Fibroblast of mammary gland (primary cell): ENCODE results near the gene PTPRN2.
"Not testable (repeated sequence)": the region's sequence is repeated elsewhere in the genome, so short reads cannot be mapped to it uniquely, and the experiment has no call there.

Experiments used
- DNase-seq: peaks from one replicate; pipeline ENCODE4 v3.0.0-alpha.2; 2010; ENCODE audit warnings: low read depth
- H3K4me3 ChIP-seq: 2 replicates; pipeline ENCODE4 v1.5.1; 2011; ENCODE audit warnings: low read depth, mild to moderate bottlenecking, low read length, moderate library complexity; ENCODE audit not compliant: control insufficient read depth
- TF ChIP-seq, protein P1 (sequence below): conservative IDR thresholded peaks from 2 replicates; pipeline ENCODE4 v1.5.1; 2011; ENCODE audit warnings: low read depth, low read length, inconsistent platforms; ENCODE audit not compliant: control insufficient read depth, insufficient read depth

PTPRN2 gene

DNA sequence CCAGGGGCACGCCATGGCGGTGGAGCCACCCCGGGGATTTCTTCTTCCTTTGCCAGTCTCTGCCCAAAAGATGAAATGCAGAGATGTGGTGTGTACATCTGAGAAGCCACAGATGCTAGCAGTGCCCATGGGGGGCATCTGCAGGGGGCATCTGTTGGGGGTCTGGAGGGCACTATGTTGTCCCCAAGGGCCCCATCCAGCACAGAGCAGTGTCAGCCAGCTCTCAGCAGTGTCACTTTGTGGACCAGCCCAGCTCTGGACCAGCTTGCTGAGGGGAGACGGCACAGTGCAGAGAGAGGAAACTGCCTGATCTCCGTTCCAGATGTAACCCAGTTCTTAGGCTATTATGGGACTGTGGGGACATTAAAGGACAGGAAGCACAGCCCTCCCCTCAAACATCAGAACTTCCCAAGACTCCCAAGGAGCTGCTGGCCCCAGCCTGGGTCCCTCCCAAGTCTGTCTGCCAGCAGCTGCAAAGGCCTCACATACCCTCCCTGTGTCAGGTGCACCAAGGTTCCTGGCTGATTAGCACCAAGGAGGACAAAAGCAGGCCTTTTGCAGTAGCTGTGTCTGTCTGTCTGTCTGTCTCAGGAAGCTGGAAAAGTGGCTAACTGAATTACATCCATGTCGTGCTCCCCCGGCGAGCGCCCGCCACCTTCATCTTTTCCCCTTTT is 536.5 kb downstream of the PTPRN2 start:
- no peak for DNase-seq
- H3K4me3 ChIP-seq: no peak overlapping the region
- TF ChIP-seq, protein P1, sequence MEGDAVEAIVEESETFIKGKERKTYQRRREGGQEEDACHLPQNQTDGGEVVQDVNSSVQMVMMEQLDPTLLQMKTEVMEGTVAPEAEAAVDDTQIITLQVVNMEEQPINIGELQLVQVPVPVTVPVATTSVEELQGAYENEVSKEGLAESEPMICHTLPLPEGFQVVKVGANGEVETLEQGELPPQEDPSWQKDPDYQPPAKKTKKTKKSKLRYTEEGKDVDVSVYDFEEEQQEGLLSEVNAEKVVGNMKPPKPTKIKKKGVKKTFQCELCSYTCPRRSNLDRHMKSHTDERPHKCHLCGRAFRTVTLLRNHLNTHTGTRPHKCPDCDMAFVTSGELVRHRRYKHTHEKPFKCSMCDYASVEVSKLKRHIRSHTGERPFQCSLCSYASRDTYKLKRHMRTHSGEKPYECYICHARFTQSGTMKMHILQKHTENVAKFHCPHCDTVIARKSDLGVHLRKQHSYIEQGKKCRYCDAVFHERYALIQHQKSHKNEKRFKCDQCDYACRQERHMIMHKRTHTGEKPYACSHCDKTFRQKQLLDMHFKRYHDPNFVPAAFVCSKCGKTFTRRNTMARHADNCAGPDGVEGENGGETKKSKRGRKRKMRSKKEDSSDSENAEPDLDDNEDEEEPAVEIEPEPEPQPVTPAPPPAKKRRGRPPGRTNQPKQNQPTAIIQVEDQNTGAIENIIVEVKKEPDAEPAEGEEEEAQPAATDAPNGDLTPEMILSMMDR: no peak

DNA sequence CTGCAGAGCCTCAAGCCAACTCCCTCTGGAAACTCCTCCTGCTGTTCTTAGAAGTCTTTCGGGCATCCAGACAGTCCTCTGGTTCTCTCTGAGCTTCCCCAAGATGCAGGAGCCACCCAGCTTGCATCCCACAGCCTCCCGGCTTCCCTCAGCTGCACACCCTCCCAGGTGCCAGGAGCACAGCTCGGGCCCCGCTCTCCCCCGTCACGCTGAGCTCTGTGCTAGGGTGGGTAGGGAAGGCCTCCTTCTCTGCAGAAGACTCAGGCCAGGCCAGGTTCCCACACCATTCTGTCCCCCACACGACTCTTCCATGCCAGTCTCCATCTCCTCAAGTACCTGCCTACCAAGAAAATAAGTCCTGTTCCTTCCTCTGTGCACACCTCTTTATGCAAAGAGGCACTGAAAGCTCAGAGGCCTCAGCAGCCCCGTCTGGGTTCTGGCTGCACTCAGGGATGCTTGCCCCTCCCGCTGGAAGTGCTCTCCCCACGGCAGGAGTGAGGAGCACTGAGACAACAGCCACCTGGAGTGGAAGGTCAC is 537.1 kb downstream of the PTPRN2 start:
- TF ChIP-seq, protein P1: no peak
- no peak for DNase-seq
- H3K4me3 ChIP-seq: no peak overlapping the region

DNA sequence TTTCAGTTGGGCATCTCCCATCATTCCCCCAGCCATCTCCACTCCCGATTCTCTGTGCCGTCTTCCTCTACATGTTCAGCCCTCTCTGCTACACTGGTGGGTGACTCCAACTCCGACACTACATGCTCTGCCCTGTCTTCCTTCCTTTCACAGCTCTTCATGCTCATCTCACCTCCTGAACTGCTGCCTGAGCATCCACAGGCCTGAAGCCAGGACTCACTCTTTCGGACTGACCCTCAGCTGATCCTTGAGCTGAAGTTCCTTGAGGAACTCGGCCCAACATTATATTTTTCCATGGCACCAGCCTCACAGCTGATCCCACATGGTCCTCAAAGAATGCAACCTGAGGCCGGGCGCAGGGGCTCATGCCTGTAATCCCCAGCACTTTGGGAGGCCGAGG is 538.4 kb downstream of the PTPRN2 start:
- TF ChIP-seq, protein P1: no peak
- no peak for DNase-seq
- H3K4me3 ChIP-seq: no peak overlapping the region

DNA sequence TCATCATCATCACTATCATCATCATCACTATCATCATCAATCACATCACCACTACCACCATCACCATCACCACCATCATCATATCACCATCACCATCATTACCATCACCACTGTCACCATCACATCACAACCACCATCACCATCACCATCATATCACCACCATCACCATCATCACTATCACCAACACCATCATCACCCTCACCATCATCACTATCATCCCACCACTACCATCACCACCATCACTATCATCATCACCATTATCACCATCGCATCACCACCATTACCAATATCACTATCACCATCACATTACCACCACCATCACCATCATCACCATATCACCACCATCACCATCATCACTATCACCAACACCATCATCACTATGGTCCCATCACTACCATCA is 539.1 kb downstream of the PTPRN2 start:
- H3K4me3 ChIP-seq: no peak overlapping the region
- DNase-seq: no peak
- TF ChIP-seq, protein P1: no peak

DNA sequence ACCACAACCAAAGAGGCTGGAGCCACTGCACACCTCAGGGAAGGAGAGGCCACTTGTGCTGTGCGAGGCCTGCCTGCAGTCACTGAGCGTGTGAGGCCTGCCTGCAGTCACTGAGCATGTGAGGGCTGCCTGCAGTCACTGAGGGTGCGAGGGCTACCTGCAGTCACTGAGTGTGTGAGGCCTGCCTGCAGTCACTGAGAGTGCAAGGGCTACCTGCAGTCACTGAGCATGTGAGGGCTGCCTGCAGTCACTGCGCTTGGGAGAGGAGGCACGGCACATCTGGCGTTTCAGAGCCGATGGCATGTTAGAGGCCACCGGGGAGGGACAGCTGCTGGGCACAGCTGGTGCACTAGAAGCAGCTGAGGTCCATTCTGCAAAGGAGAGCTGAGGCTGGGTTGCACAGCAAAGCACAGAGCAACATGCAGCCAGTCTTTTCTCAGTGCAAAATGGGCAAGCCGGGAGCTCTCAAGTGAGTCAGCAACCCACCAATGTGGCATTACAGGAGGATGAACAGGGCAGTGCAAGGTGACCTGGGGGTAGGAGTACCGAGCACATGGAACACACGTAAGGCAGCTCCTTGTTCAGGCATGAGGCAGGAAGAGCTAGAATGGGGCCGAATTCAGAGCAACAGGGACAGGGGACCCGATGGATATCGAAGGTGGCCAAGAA is 540.1 kb downstream of the PTPRN2 start:
- TF ChIP-seq, protein P1: no peak
- no peak overlapping the region for H3K4me3 ChIP-seq
- no peak for DNase-seq

DNA sequence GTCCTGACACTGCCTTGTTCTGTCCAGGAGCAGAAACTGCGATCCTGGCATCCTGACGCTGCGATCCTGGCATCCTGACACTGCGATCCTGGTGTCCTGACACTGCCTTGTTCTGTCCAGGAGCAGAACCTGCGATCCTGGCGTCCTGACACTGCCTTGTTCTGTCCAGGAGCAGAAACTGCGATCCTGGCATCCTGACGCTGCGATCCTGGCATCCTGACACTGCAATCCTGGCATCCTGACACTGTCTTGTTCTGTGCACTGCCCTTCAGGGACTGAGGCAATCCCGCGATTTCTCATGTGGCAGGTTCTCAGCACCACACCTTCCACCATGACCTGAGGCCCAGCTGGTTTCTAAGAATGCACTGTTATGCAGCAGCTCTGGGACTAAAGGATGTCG is 541.4 kb downstream of the PTPRN2 start:
- not testable (repeated sequence) for DNase-seq, H3K4me3 ChIP-seq

DNA sequence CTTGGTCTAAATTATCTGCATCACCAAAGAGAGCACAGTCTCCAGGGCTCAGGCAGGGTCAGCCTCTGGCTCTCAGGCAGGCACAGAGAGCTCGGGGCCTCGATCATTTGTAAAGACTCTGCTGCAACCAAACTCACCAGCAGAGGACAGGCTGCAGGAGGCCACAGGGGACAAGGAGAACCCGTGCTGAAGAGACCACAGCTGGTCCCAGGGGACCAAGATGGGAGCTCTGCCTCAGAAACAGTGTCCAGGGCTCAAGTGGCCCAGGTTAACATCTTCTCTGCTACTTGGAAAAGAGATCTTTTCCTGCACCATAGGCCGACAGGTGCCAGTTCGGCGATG is 543.2 kb downstream of the PTPRN2 start:
- TF ChIP-seq, protein P1: no peak

More for the DNA sequence above, 543.2 kb downstream of the PTPRN2 start:
- no peak for DNase-seq
- no peak overlapping the region for H3K4me3 ChIP-seq
